ENCODE data around the gene TMEM126A. TPM values are rescaled to one million over a fixed set of nuclear protein-coding genes. Genes with fewer than 3 reads are reported as not detected.

The TMEM126A gene
- total and polyA plus RNA-seq, 2 of the 13 experiments (the other 11 are each of a cell fraction or from before 2014, with no cell fraction given) = 59.5 to 66.9 TPM

- TF ChIP-seq, protein P1, sequence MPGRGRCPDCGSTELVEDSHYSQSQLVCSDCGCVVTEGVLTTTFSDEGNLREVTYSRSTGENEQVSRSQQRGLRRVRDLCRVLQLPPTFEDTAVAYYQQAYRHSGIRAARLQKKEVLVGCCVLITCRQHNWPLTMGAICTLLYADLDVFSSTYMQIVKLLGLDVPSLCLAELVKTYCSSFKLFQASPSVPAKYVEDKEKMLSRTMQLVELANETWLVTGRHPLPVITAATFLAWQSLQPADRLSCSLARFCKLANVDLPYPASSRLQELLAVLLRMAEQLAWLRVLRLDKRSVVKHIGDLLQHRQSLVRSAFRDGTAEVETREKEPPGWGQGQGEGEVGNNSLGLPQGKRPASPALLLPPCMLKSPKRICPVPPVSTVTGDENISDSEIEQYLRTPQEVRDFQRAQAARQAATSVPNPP (CRISPR knock-in tag; IDR thresholded peaks at IDR 0.05) = no peak
- no peak for TF ChIP-seq LCORL (IDR thresholded peaks at IDR 0.05)
- TF ChIP-seq LCORL (CRISPR knock-in tag; IDR thresholded peaks at IDR 0.05) = no peak
- peak; percentile 52 for TF ChIP-seq GATAD1 (CRISPR knock-in tag; IDR thresholded peaks at IDR 0.05)
- no peak for TF ChIP-seq PHB2 (IDR thresholded peaks at IDR 0.05; ENCODE audit: partially characterized antibody)
- TF ChIP-seq ZNF326 (CRISPR knock-in tag; IDR thresholded peaks at IDR 0.05; ENCODE audit: borderline replicate concordance) = no peak
- TF ChIP-seq MZF1 (CRISPR knock-in tag; IDR thresholded peaks at IDR 0.05; ENCODE audit: borderline replicate concordance) = no peak
- TF ChIP-seq HMGXB4 (CRISPR knock-in tag; IDR thresholded peaks at IDR 0.05; ENCODE audit: borderline replicate concordance in 1 of 2, low read depth in 1 of 2) = no peak
- TF ChIP-seq, protein P2, sequence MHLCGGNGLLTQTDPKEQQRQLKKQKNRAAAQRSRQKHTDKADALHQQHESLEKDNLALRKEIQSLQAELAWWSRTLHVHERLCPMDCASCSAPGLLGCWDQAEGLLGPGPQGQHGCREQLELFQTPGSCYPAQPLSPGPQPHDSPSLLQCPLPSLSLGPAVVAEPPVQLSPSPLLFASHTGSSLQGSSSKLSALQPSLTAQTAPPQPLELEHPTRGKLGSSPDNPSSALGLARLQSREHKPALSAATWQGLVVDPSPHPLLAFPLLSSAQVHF (CRISPR knock-in tag; IDR thresholded peaks at IDR 0.05) = no peak
- TF ChIP-seq, protein P3, sequence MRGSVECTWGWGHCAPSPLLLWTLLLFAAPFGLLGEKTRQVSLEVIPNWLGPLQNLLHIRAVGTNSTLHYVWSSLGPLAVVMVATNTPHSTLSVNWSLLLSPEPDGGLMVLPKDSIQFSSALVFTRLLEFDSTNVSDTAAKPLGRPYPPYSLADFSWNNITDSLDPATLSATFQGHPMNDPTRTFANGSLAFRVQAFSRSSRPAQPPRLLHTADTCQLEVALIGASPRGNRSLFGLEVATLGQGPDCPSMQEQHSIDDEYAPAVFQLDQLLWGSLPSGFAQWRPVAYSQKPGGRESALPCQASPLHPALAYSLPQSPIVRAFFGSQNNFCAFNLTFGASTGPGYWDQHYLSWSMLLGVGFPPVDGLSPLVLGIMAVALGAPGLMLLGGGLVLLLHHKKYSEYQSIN (CRISPR knock-in tag; IDR thresholded peaks at IDR 0.05; ENCODE audit: borderline replicate concordance) = no peak
- TF ChIP-seq PHF8 (CRISPR knock-in tag; IDR thresholded peaks at IDR 0.05) = peak; percentile 74
- TF ChIP-seq ETS1 (CRISPR knock-in tag; IDR thresholded peaks at IDR 0.05) = no peak
- TF ChIP-seq ZFX (CRISPR knock-in tag; IDR thresholded peaks at IDR 0.05; ENCODE audit: low read depth) = peak; percentile 51; the same call in 1 of the 2 replicates
- TF ChIP-seq PLRG1 (conservative IDR thresholded peaks at IDR 0.05) = no peak
- TF ChIP-seq PTBP1 (IDR thresholded peaks at IDR 0.05; ENCODE audit: low read depth, low read length, poor library complexity, severe bottlenecking) = no peak
- TF ChIP-seq, protein P4, sequence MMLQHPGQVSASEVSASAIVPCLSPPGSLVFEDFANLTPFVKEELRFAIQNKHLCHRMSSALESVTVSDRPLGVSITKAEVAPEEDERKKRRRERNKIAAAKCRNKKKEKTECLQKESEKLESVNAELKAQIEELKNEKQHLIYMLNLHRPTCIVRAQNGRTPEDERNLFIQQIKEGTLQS (CRISPR knock-in tag; IDR thresholded peaks at IDR 0.05) = no peak
- no peak for TF ChIP-seq ZNF17 (CRISPR knock-in tag; IDR thresholded peaks at IDR 0.05)
- no peak for TF ChIP-seq SALL2 (CRISPR knock-in tag; IDR thresholded peaks at IDR 0.05)
- TF ChIP-seq ZNF775 (CRISPR knock-in tag; IDR thresholded peaks at IDR 0.05; ENCODE audit: borderline replicate concordance) = no peak
- TF ChIP-seq HNF1B (CRISPR knock-in tag; IDR thresholded peaks at IDR 0.05) = peak; percentile 48; the same call in 1 of the 2 replicates
- peak; percentile 38; the same call in 1 of the 2 replicates for TF ChIP-seq SRY (CRISPR knock-in tag; IDR thresholded peaks at IDR 0.05)
Observed at GRCh38 chr11:85682330-85683305, 34.9 kb downstream of the TMEM126A start (continued).

Data from HepG2 (cell line).